NCI-H146 (cell line): ENCODE data around the gene SPTBN4.
A peak's percentile ranks its signal among the peaks of the same experiment; 100 is the strongest.
"Not testable (repeated sequence)": the region's sequence is repeated elsewhere in the genome, so short reads cannot be mapped to it uniquely, and the experiment has no call there.

Experiments
- DNase-seq: peaks from one replicate; lab custom pipeline; 2025; lab: John Stamatoyannopoulos, UW

The SPTBN4 gene

GRCh38 chr19:40530091-40530901 is 63.5 kb downstream of the SPTBN4 start:
- peak; percentile 34 for DNase-seq

GRCh38 chr19:40533508-40533907 is 66.7 kb downstream of the SPTBN4 start:
- no peak for DNase-seq

- no peak for DNase-seq
These were observed 67.3 kb downstream of the SPTBN4 start for GRCh38 chr19:40534148-40534547.

- DNase-seq: no peak
These were observed 72.3 kb downstream of the SPTBN4 start for GRCh38 chr19:40539070-40539469.

GRCh38 chr19:40542202-40542859 is 75.5 kb downstream of the SPTBN4 start:
- no peak for DNase-seq

- no peak for DNase-seq
These were observed 76.3 kb downstream of the SPTBN4 start for GRCh38 chr19:40543029-40543597.

- DNase-seq: not testable (repeated sequence)
These were observed 79.5 kb downstream of the SPTBN4 start for GRCh38 chr19:40546153-40546841.

- DNase-seq: not testable (repeated sequence)
These were observed 80.4 kb downstream of the SPTBN4 start for GRCh38 chr19:40547190-40547589.

GRCh38 chr19:40547836-40548235 is 81.0 kb downstream of the SPTBN4 start:
- DNase-seq: no peak

GRCh38 chr19:40549007-40549708 is 82.4 kb downstream of the SPTBN4 start:
- DNase-seq: peak; percentile 79

- DNase-seq: no peak
These were observed 84.2 kb downstream of the SPTBN4 start for GRCh38 chr19:40550951-40551350.

GRCh38 chr19:40552848-40553247 is 86.0 kb downstream of the SPTBN4 start:
- DNase-seq: no peak

GRCh38 chr19:40553885-40554857 is 87.4 kb downstream of the SPTBN4 start:
- DNase-seq: peak; percentile 77

GRCh38 chr19:40555978-40556689 is 89.3 kb downstream of the SPTBN4 start:
- peak; percentile 18 for DNase-seq

GRCh38 chr19:40556953-40557530 is 90.2 kb downstream of the SPTBN4 start:
- DNase-seq: no peak

- DNase-seq: no peak
These were observed 92.6 kb downstream of the SPTBN4 start for GRCh38 chr19:40559394-40559793.

- no peak for DNase-seq
These were observed 93.3 kb downstream of the SPTBN4 start for GRCh38 chr19:40560092-40560507.

GRCh38 chr19:40561947-40562346 is 95.1 kb downstream of the SPTBN4 start:
- DNase-seq: no peak

GRCh38 chr19:40564535-40564934 is 97.7 kb downstream of the SPTBN4 start:
- DNase-seq: not testable (repeated sequence)

- no peak for DNase-seq
These were observed 98.6 kb downstream of the SPTBN4 start for GRCh38 chr19:40565355-40565754.
